ENCODE data around the gene EDC4.

DNA sequence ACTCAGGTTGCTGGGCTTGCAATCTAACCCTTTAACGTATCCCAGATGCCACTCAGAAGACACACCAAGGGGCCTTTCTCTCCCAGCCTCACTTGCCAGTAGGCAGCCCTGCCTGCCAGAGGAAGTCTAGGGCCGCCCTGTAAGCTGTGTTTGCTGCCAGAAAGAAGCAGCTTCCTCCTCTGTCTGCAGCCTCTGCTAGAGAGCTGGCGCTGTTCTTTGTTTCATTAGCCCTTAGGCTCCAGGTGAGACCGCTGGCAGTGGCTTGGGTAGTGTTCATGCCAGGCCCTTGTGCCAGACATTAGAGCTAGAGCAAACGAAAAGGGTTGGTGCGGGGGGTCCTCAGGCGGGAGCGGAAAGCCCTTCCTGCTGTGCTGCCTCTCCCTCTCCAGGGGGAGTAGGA is 49.9 kb downstream of the EDC4 start:
- TF ChIP-seq, protein P1, sequence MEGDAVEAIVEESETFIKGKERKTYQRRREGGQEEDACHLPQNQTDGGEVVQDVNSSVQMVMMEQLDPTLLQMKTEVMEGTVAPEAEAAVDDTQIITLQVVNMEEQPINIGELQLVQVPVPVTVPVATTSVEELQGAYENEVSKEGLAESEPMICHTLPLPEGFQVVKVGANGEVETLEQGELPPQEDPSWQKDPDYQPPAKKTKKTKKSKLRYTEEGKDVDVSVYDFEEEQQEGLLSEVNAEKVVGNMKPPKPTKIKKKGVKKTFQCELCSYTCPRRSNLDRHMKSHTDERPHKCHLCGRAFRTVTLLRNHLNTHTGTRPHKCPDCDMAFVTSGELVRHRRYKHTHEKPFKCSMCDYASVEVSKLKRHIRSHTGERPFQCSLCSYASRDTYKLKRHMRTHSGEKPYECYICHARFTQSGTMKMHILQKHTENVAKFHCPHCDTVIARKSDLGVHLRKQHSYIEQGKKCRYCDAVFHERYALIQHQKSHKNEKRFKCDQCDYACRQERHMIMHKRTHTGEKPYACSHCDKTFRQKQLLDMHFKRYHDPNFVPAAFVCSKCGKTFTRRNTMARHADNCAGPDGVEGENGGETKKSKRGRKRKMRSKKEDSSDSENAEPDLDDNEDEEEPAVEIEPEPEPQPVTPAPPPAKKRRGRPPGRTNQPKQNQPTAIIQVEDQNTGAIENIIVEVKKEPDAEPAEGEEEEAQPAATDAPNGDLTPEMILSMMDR (IDR thresholded peaks at IDR 0.05) = no peak
- no peak for TF ChIP-seq EP300 (IDR thresholded peaks at IDR 0.05)
- TF ChIP-seq POLR2AphosphoS5 (IDR thresholded peaks at IDR 0.05) = no peak
- no peak for TF ChIP-seq POLR2A (IDR thresholded peaks at IDR 0.05)

Data from stomach (tissue), 4 donors.